ENCODE data around the gene PMP22. TPM values are rescaled to one million over a fixed set of nuclear protein-coding genes. Genes with fewer than 3 reads are reported as not detected.

PMP22 gene
- total RNA-seq, 2 experiments from 2014 or later: 0.21 to 0.22 TPM

DNA sequence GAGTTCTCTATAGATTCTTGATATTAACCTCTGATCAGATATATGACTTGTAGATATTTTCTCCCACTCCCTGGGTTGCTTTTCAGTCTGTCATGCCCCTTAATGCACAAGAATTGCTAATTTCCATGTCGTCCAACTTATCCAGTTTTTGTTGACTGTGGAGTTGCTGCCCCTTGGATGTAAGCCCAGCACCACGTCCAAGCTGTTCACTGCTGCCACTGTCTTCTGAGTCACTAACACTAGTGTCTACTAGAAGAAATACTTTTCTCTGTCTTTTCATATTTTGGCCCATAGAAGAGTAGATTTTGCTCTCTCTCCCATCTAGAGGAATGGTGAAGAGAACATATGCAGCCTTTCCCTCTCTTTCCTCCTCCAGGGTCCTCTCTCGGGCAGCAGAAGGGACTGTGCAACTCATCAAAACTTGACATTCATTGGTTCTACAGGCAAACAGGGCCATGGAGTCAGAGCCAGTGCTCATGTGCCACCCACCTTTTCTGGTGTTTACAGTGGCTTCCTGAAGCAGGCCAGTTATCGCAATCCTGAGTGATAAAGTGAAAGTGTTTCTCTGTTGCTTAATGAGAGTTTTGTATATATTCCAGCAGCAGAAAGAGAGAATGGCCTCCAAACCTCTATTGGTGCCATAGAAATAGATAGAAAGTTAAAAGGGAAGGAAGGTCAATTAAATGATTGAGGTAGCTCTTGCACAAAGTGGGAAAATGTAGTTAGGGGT, 22.6 kb upstream of the PMP22 start:
- Mint-ChIP-seq H3K36me3 (no peaks in the 10 kb centered on the region), H3K4me3 (no peak overlapping the region), H3K4me1 (no peaks in the 10 kb centered on the region), H3K27ac (no peak overlapping the region), H3K9me3 (no peaks in the 10 kb centered on the region), H3K27me3 (peaks cover 57% of the 10 kb centered on the region)
- no peak for DNase-seq

DNA sequence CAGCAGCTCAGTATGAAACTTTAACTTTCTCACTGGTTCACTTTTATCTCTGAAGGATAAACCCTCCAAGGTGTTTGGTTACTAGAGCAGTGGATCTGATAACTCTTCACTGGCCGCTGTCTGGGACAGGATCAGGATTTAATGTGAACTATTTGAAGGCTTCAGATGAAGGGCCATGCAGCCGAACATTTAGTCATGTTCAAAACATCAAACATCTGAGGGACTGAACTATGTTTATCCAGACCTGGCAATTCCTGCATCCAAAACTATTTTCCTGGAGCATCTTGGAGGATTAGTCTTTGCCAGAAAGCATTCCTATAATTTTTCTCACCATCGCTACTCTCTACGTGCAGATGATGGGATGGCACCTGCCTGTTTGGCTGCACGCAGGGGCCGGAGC, 20.3 kb upstream of the PMP22 start:
- Mint-ChIP-seq H3K36me3 (no peaks in the 10 kb centered on the region), H3K4me3 (no peak overlapping the region), H3K27me3 (peaks cover 60% of the 10 kb centered on the region), H3K9me3 (no peaks in the 10 kb centered on the region), H3K4me1 (no peaks in the 10 kb centered on the region), H3K27ac (no peak overlapping the region)
- DNase-seq: no peak

DNA sequence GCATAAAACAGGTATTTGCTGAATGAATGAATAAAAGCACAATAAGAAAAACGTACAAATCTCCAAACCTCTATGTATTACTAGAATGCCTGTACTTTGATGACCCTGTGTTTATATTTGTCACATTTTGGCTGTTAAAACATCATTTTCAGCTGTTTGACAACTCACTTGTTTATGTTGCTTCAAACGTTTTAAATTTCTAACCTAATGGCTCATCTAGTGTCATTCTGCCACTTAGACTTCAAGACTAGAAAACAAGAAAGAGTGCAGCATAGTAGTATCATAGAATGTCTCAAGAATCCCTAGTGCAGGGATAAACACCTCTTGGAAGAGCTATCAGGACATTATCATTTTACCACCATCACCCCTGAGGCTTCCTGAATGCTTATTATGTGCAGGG, 19.4 kb upstream of the PMP22 start:
- Mint-ChIP-seq H3K4me3 (no peak overlapping the region), H3K27me3 (peaks cover 58% of the 10 kb centered on the region), H3K4me1 (no peaks in the 10 kb centered on the region), H3K36me3 (no peaks in the 10 kb centered on the region), H3K27ac (no peak overlapping the region), H3K9me3 (no peaks in the 10 kb centered on the region)
- no peak for DNase-seq

DNA sequence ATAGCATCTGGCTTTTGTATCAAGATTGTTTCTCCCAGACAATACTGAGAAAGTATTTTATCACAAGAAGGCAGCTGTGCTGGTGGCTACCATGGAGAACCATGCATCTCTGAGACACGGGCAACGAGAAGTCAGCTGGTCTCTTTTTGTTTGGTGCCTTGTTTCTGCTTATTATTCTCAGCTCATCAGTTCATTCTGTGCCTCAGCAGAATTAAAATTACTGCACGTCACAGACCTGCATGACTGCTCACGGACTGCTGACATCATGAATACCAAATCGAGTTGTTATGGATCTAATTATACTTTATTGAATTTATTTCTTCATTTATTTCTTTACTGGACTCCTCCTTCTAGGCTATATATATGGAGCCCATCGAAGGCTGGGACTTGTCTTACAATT, 19.0 kb upstream of the PMP22 start:
- DNase-seq: no peak
- Mint-ChIP-seq H3K27me3 (peaks cover 54% of the 10 kb centered on the region), H3K36me3 (no peaks in the 10 kb centered on the region), H3K9me3 (no peaks in the 10 kb centered on the region), H3K4me3 (no peak overlapping the region), H3K4me1 (no peaks in the 10 kb centered on the region), H3K27ac (no peak overlapping the region)

DNA sequence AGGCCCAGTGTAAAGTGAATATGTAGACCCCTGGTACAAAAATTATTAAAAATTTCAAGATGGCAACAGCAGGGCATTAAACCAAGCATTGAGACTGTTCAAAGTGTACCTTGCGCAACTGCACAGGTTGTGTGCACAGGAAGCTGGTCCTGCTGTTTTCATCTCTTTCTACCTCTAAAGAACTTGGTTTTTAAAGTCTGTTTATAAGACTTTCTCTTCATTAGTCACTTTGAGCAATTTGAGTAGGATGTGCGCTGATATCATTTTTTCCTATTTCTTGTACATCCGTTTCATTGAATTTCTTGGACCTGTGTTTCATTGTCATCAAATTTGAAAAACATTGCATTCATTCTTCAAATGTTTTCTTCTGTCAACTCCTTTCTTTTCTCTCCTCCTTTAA, 16.8 kb upstream of the PMP22 start:
- Mint-ChIP-seq H3K36me3 (no peaks in the 10 kb centered on the region), H3K9me3 (no peaks in the 10 kb centered on the region)

DNA sequence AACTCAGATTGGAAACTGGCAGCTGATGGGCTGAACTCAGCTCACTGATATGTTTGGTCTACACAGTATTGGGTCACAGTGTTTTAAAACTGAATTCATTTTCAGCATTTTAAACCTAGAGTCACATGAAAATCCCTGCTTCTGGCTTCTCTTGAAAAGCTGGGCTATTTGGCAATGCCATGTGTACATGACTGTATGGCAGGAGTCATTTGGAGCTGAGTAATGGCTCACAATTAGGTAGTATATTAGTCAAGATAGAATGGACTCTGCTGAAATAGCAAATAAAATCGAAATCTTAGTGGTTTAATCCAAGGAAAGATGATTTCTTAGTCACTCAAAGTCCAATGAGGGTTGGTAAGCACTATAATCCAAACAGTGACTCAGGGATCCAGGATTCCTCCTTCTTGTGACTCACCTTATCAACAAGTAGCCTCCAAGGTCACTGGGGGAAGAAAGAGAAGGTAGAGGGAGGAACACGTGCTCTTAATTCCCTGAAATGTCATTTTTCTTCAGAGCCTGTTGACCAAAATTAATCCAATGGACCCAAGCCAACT, 13.9 kb upstream of the PMP22 start:
- peaks cover 3% of the 10 kb centered on the region for H3K9me3 Mint-ChIP-seq
- H3K27ac Mint-ChIP-seq: no peak overlapping the region
- H3K36me3 Mint-ChIP-seq: no peaks in the 10 kb centered on the region
- no peak overlapping the region for H3K4me3 Mint-ChIP-seq
- H3K27me3 Mint-ChIP-seq: peaks cover 50% of the 10 kb centered on the region
- no peak for DNase-seq
- H3K4me1 Mint-ChIP-seq: no peaks in the 10 kb centered on the region

More for the DNA sequence above, 16.8 kb upstream of the PMP22 start:
- Mint-ChIP-seq H3K27ac (no peak overlapping the region), H3K4me3 (no peak overlapping the region), H3K27me3 (peaks cover 53% of the 10 kb centered on the region), H3K4me1 (no peaks in the 10 kb centered on the region)
- DNase-seq: no peak

DNA sequence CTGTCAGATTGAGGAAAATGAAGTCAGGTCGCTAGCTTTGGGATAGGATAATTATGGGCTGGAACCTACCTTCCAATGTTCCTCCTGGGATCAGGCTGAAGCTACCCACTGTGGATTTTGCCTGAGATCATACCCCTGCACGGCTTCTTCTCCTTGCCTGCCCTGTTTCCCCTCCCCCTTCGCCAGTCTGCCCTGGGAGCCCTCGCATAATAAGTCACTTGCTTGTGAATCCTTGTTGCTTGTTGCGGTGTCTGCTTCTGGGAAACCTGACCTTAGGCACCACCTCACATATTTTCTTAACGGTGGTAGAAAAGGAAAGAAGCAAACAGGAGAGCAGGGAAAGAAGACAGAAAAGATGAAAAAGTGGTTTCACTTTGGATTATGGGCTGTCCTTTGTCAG, 13.3 kb upstream of the PMP22 start:
- peaks cover 3% of the 10 kb centered on the region for H3K9me3 Mint-ChIP-seq
- DNase-seq: no peak
- H3K36me3 Mint-ChIP-seq: no peaks in the 10 kb centered on the region
- no peaks in the 10 kb centered on the region for H3K4me1 Mint-ChIP-seq
- no peak overlapping the region for H3K4me3 Mint-ChIP-seq
- peaks cover 43% of the 10 kb centered on the region for H3K27me3 Mint-ChIP-seq
- no peak overlapping the region for H3K27ac Mint-ChIP-seq

DNA sequence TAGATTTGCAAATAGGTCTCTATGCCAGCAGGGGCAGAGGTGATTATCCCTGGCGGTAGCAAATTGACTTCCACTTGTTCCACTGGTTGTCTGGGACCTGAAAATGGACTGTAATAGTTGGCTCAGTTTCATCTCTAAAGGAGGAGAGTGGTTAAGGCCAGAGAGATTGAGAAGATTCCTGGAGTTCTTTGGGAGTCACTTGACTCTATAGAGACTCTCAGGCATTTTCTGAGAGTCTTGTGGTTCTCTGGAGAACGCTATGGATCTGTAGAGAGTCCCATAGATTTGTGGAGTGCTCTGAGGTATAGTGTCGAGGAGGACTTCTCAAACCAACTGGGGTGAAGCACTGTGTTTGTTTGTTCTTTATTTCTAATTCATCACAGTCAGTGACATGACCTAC, 8.9 kb upstream of the PMP22 start:
- DNase-seq: no peak
- Mint-ChIP-seq H3K4me1 (peaks cover 4% of the 10 kb centered on the region), H3K27ac (no peak overlapping the region), H3K36me3 (no peaks in the 10 kb centered on the region), H3K9me3 (peaks cover 3% of the 10 kb centered on the region), H3K4me3 (no peak overlapping the region), H3K27me3 (peaks cover 25% of the 10 kb centered on the region)

DNA sequence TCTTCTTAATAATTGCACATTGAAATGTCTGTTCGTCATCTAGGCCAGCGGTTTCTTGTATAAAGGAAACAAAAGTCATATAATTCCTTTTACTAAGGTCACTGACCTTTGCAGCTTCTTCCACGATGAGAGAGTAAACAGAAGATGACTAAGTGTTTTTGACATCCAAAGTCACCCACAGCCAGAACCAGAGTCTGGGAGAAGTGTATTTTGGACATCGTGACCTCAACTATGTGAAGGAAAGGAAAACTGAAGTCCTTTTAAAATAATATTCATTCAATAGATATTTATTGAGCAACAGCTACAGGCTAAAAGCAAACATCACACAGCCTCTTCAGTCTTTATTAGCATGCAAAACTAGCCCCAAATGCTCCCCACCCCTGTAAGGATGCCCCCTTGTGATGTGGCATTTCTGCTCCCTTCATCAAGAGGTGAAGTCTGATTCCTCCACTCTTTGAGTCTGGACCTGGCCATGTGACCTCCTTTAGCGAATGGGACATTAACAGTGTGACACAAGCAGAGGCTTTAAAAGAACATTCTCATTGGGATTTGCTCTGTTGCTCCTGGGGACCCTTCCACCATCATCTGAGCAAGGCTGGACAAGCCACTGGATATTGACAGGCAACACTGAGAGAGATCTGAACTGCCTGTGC, 8.1 kb upstream of the PMP22 start:
- H3K9me3 Mint-ChIP-seq: peaks cover 3% of the 10 kb centered on the region
- no peak for DNase-seq
- no peaks in the 10 kb centered on the region for H3K36me3 Mint-ChIP-seq
- H3K4me1 Mint-ChIP-seq: peaks cover 4% of the 10 kb centered on the region
- peaks cover 17% of the 10 kb centered on the region for H3K27me3 Mint-ChIP-seq
- H3K27ac Mint-ChIP-seq: no peak overlapping the region
- no peak overlapping the region for H3K4me3 Mint-ChIP-seq

DNA sequence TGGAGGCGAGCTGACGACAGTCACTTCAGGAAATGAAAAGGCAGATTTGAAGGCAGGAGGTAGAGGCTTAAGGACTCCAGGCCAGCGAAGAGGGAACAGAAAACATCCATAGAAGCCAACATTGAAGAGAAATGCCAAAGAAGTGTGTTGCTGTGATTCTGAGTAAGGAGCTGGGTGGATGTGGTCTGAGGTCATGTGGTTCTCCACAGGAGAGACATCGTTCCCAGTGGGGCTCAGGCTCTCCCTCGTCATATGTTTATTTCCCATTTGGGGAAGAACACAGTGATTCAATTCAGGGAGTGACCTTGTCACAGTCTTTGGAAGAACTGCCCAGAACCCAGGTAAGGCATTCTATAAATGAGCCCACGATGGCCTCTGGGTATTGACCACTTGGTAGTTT, 6.6 kb upstream of the PMP22 start:
- H3K4me3 Mint-ChIP-seq: no peak overlapping the region
- no peaks in the 10 kb centered on the region for H3K36me3 Mint-ChIP-seq
- H3K9me3 Mint-ChIP-seq: peaks cover 3% of the 10 kb centered on the region
- H3K27me3 Mint-ChIP-seq: peaks cover 24% of the 10 kb centered on the region
- peaks cover 4% of the 10 kb centered on the region for H3K4me1 Mint-ChIP-seq
- DNase-seq: no peak
- no peak overlapping the region for H3K27ac Mint-ChIP-seq

DNA sequence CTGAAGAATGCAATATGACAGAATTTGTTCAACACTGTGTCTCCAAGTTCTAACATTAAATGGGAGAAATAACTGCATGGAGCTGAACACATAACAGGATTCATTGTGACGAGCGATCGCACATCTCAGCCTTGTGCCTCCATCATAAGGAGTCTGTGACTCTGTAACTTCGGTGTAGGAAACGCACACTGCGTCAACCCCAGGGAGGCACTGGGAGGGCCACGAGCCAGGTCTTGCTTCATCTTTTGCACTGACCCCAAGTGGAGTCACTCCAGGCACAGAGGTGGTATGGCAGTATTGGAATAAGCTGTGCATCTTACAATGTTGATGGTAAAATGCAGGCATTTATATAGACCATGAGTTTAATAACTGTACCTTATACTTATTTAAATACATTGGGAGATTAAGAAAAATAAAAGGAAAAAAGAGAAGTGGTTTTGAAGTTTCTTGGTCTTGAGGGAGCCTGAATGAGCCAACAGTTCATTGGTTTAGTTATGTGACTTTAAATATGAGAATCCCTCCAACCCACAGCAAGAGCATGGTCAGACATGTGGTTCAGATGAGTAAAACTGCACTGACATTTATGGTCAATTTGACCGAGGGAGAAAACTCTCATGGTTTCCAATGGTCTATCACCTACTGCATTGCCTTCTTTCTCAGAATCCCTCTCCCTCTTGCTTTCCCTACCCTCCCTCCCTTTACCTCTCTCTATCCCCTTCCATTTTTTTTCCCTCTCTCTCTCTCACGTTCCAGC, 5.7 kb upstream of the PMP22 start:
- H3K27ac Mint-ChIP-seq: no peak overlapping the region
- H3K27me3 Mint-ChIP-seq: peaks cover 26% of the 10 kb centered on the region
- no peak for DNase-seq
- H3K4me3 Mint-ChIP-seq: no peak overlapping the region
- H3K36me3 Mint-ChIP-seq: no peaks in the 10 kb centered on the region
- peaks cover 3% of the 10 kb centered on the region for H3K9me3 Mint-ChIP-seq
- peaks cover 4% of the 10 kb centered on the region for H3K4me1 Mint-ChIP-seq

DNA sequence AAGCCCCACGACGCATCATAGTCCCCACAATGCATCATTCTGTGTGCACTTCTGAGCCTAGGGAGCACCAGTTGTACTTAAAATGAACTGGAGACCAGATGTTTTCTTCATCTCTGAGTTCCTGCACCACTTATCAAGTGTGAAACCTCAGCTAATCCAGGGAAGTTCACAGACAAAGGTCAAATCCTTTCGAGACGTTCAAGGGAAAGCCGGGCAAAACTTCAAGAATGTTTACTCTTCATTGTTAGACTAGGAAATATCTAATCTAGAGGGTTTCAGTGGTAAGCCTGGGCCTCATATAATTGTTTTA, 4.6 kb upstream of the PMP22 start:
- DNase-seq: no peak
- Mint-ChIP-seq H3K4me3 (no peak overlapping the region), H3K27ac (no peak overlapping the region), H3K9me3 (peaks cover 2% of the 10 kb centered on the region), H3K36me3 (no peaks in the 10 kb centered on the region), H3K27me3 (peaks cover 37% of the 10 kb centered on the region), H3K4me1 (peaks cover 4% of the 10 kb centered on the region)

DNA sequence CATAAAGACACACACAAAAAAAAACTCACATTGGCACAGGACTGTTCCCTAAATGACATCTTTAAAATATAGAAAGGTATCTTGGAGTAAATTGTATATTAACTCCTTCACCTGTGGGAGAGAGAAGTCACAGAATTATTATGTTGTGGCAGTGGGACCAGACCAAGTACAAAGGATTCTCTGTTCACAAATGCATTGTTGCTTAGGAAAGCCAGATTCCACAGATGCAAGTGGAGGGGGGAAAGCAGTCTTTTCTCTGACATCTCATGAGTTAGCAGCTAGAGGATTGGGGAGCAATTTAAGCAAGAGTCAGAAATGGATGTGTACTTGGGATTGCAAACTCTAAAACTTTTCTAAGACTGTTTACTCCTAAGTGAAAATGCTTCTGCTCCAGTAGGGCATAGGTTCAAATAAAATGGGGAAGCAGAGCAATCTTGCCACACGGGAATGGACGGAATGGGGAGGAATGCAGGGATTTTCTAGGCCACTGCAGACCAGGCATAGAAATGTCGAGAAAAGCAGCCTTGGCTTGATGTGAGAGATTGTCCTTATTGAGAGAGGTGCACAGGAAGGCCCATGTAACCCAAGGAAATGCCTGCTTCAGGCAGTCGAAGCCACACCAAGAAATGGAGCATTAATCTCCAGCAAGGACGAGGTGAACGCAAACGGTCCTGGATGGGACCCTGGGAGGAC, 4.1 kb upstream of the PMP22 start:
- no peak for DNase-seq
- H3K27ac Mint-ChIP-seq: no peak overlapping the region
- H3K4me3 Mint-ChIP-seq: no peak overlapping the region
- peaks cover 4% of the 10 kb centered on the region for H3K4me1 Mint-ChIP-seq
- H3K9me3 Mint-ChIP-seq: no peaks in the 10 kb centered on the region
- H3K36me3 Mint-ChIP-seq: no peaks in the 10 kb centered on the region
- peaks cover 42% of the 10 kb centered on the region for H3K27me3 Mint-ChIP-seq

DNA sequence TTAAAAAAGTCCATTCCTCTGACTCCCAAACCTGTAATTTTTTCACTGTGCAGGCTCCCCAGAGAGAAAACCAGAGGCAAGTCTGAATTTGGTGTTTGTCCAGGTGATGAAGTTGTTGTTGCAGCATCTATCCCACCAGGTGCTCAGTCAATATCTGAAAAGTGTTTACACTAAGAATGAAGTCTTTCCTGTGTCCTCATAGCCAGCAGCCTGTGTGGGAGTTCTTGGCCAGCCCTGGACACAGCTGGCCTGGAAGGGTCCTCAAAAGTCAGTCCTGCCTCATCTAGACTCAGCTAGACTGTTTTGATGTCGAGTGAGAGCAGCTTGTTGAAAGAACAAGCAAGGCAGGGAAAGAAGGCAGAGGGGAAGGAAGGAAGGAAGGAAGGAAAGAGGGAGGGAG, 3.3 kb upstream of the PMP22 start:
- no peak overlapping the region for H3K27ac Mint-ChIP-seq
- peaks cover 4% of the 10 kb centered on the region for H3K4me1 Mint-ChIP-seq
- H3K4me3 Mint-ChIP-seq: no peak overlapping the region
- no peak for DNase-seq
- H3K9me3 Mint-ChIP-seq: no peaks in the 10 kb centered on the region
- H3K36me3 Mint-ChIP-seq: no peaks in the 10 kb centered on the region
- peaks cover 50% of the 10 kb centered on the region for H3K27me3 Mint-ChIP-seq

DNA sequence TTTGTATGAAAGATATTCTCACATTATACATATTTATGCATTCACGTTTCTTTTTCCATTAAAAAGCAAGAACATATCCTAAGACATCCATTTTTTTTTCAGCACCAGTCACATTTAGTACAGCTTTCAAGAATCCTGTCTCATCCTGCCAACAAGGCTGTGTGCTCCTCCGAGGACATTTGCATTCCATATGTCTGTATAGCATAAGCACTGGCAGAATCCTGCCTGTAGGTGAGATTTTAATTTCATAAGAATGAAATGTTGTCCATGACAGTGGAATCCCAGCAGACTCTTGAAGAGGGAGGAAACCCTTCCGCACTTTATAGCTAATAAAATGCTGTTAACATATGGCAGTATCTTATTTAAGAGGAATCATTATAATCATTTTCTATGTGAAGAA, 2.9 kb upstream of the PMP22 start:
- H3K27me3 Mint-ChIP-seq: peaks cover 55% of the 10 kb centered on the region
- no peaks in the 10 kb centered on the region for H3K9me3 Mint-ChIP-seq
- H3K4me3 Mint-ChIP-seq: no peak overlapping the region
- H3K36me3 Mint-ChIP-seq: no peaks in the 10 kb centered on the region
- no peak for DNase-seq
- peaks cover 4% of the 10 kb centered on the region for H3K4me1 Mint-ChIP-seq
- H3K27ac Mint-ChIP-seq: no peak overlapping the region

All from activated naive CD8-positive, alpha-beta T cell treated with anti-CD3 and anti-CD28 coated beads for 36 hours (primary cell).